Panc1 (cell line): ENCODE results near the gene MISP3. TPM values are rescaled to one million over a fixed set of nuclear protein-coding genes. Genes with fewer than 3 reads are reported as not detected.

Experiments
- ATAC-seq: fragments of 200-7000 bp; cut with Tn5 transposase; 2 replicates; pipeline ENCODE4 v1.9.1; 2020; ENCODE audit warnings: mild to moderate bottlenecking, moderate library complexity
- BruUV-seq: library from RNA; stranded (reverse); fragments of 400-500 nt; replicated peaks from 2 replicates; lab custom pipeline; 2021; lab: Mats Ljungman, UMichigan
- CTCF ChIA-PET: fragments of 300-600 bp; sonication (Branson Sonifier 250); formaldehyde crosslinking; loops from one replicate; lab custom pipeline; 2022; ENCODE audit warnings: antibody characterized with exemption; lab: Charles Lee
- POLR2A ChIA-PET: fragments of 300-600 bp; sonication (Branson Sonifier 250); formaldehyde crosslinking; loops from one replicate; lab custom pipeline; 2022; ENCODE audit warnings: antibody characterized with exemption; lab: Charles Lee
- DNase-seq: peaks from one replicate; pipeline ENCODE4 v3.0.0-alpha.2; 2010; ENCODE audit warnings: low read depth, low spot score
- H3K27ac ChIP-seq: 2 replicates; pipeline ENCODE4 v1.5.1; 2011; ENCODE audit warnings: mild to moderate bottlenecking, low read length, inconsistent platforms
- H3K27me3 ChIP-seq: fragments of 200-500 bp; sonication (Bioruptor generic); 2 replicates; pipeline ENCODE4 v1.6.0; 2014; ENCODE audit warnings: low read length, inconsistent platforms; ENCODE audit not compliant: control insufficient read depth, insufficient read depth
- H3K36me3 ChIP-seq: fragments of 200-500 bp; sonication (Bioruptor generic); 2 replicates; pipeline ENCODE4 v1.5.1; 2014; ENCODE audit warnings: inconsistent platforms, mild to moderate bottlenecking, low read length, moderate library complexity; ENCODE audit not compliant: control insufficient read depth, insufficient read depth
- H3K4me1 ChIP-seq: 2 replicates; pipeline ENCODE4 v1.5.1; 2011; ENCODE audit warnings: inconsistent platforms, mild to moderate bottlenecking, low read length, moderate library complexity; ENCODE audit not compliant: control insufficient read depth, insufficient read depth
- H3K4me3 ChIP-seq, 2 experiments: 2 replicates each; pipeline ENCODE4 v1.5.1; 2011 to 2012; ENCODE audit warnings: low read depth in 2 of 2, low read length in 2 of 2, mild to moderate bottlenecking in 2 of 2, inconsistent platforms in 1 of 2, moderate library complexity in 1 of 2
- H3K9me3 ChIP-seq: fragments of 200-500 bp; sonication (Bioruptor generic); 2 replicates; pipeline ENCODE4 v1.5.1; 2014; ENCODE audit warnings: low read depth, mild to moderate bottlenecking, inconsistent platforms, low read length, moderate library complexity; ENCODE audit not compliant: control insufficient read depth, insufficient read depth
- CTCF ChIP-seq: fragments of 450-650 bp; IDR thresholded peaks from 2 replicates; pipeline ENCODE4 v1.5.1; 2017; ENCODE audit warnings: mild to moderate bottlenecking
- POLR2AphosphoS5 ChIP-seq: IDR thresholded peaks from 2 replicates; pipeline ENCODE4 v1.6.1; 2012; ENCODE audit warnings: mild to moderate bottlenecking, low read depth, low read length, moderate library complexity
- TCF7L2 ChIP-seq: IDR thresholded peaks from 2 replicates; pipeline ENCODE4 v1.6.1; 2011; ENCODE audit warnings: mild to moderate bottlenecking, low read depth, low read length, inconsistent platforms
- in situ Hi-C: cut with HindIII; loops from 2 replicates; pipeline ENCODE4 v1.10.0; 2016; ENCODE audit warnings: low sequenced_read_pairs, low pct_unique_long_range_greater_than_20kb
- intact Hi-C: fragments of 100-400 bp; cut with micrococcal nuclease; formaldehyde crosslinking; loops from one replicate; pipeline ENCODE4 v1.10.0; 2022; ENCODE audit not compliant: unreplicated experiment
- total RNA-seq: library from RNA; stranded (reverse); gene quantifications from one replicate; pipeline ENCODE4 v1.2.1, GENCODE V29; 2021; ENCODE audit not compliant: unreplicated experiment

The MISP3 gene
- total RNA-seq, 1 experiment from 2014 or later: 1.5 TPM

- ChIA-PET CTCF (interaction anchor here (0.6 kb wide), 1 partner anchor 10 kb away, joined by 3 read pairs; no protein-coding TSS in a partner anchor), POLR2A (interaction anchor here (0.6 kb wide), 1 partner anchor 61 kb away, joined by 5 read pairs; no protein-coding TSS in a partner anchor)
- no peaks in the 10 kb centered on the region; the same call in 1 of the 2 replicates for H3K36me3 ChIP-seq
- no TSS peak for BruUV-seq
- in situ Hi-C loops (no loop called here), intact Hi-C loops (no loop called here)
- no peaks in the 10 kb centered on the region for H3K27me3 ChIP-seq
- ATAC-seq: no peak
- no peak overlapping the region for H3K27ac ChIP-seq
- no peak overlapping the region for H3K4me3 ChIP-seq
- no peaks in the 10 kb centered on the region for H3K4me1 ChIP-seq
- no peak for DNase-seq
- no peak for TF ChIP-seq POLR2AphosphoS5
- H3K9me3 ChIP-seq: no peaks in the 10 kb centered on the region
Observed at GRCh38 chr19:14070268-14071050, 2.1 kb upstream of the MISP3 start.

- in situ Hi-C loops (no loop called here), intact Hi-C loops (no loop called here)
- Histone ChIP-seq H3K4me3 (peak overlapping the region; percentile 59 to 84), H3K4me1 (peaks cover 2% of the 10 kb centered on the region; the same call in 1 of the 2 replicates), H3K9me3 (no peaks in the 10 kb centered on the region), H3K36me3 (no peaks in the 10 kb centered on the region; the same call in 1 of the 2 replicates), H3K27ac (peak overlapping the region; percentile 81), H3K27me3 (no peaks in the 10 kb centered on the region)
- DNase-seq (no peak), ATAC-seq (peak; percentile 78)
- no TSS peak for BruUV-seq
- POLR2A ChIA-PET: no interaction called here
- TF ChIP-seq CTCF: peak; percentile 95
- no peak for TF ChIP-seq POLR2AphosphoS5
- CTCF ChIA-PET: interaction anchor here (1.5 kb wide), 1 partner anchor 193 kb away, joined by 6 read pairs; no protein-coding TSS in a partner anchor
Observed at GRCh38 chr19:14073261-14073924, 807 bp downstream of the MISP3 start.

- DNase-seq: no peak
- ATAC-seq: peak; percentile 44
- no peaks in the 10 kb centered on the region for H3K27me3 ChIP-seq
- H3K4me3 ChIP-seq: peak overlapping the region; percentile 59 to 84
- in situ Hi-C loops (no loop called here), intact Hi-C loops (no loop called here)
- H3K27ac ChIP-seq: peak overlapping the region; percentile 81
- CTCF ChIA-PET: interaction anchor here (1.5 kb wide), 1 partner anchor 194 kb away, joined by 6 read pairs; no protein-coding TSS in a partner anchor
- BruUV-seq: no TSS peak
- TF ChIP-seq TCF7L2 (peak; percentile 41; the same call in 1 of the 2 replicates), POLR2AphosphoS5 (no peak)
- no peaks in the 10 kb centered on the region for H3K9me3 ChIP-seq
- POLR2A ChIA-PET: no interaction called here
- H3K36me3 ChIP-seq: no peaks in the 10 kb centered on the region; the same call in 1 of the 2 replicates
- H3K4me1 ChIP-seq: peaks cover 2% of the 10 kb centered on the region; the same call in 1 of the 2 replicates
Observed at GRCh38 chr19:14073925-14074838, 1.6 kb downstream of the MISP3 start.
